Fibroblast of pulmonary artery (primary cell): Measurements from ENCODE around the gene GULP1.
A peak's percentile ranks its signal among the peaks of the same experiment; 100 is the strongest.

Experiments used
- DNase-seq: peaks from one replicate; pipeline ENCODE4 v3.0.0-alpha.2; 2010; ENCODE audit warnings: low read depth
- H3K4me3 ChIP-seq: replicated peaks from 2 replicates; pipeline ENCODE4 v1.5.1; 2011; ENCODE audit warnings: low read depth, mild to moderate bottlenecking, control low read depth, low read length, moderate library complexity
- CTCF ChIP-seq: IDR thresholded peaks from 2 replicates; pipeline ENCODE4 v1.5.1; 2011; ENCODE audit warnings: mild to moderate bottlenecking, control low read depth, low read length, inconsistent platforms; ENCODE audit errors: missing control alignments

The GULP1 gene

GRCh38 chr2:188303363-188304031, 11.8 kb downstream of the GULP1 start:
- TF ChIP-seq CTCF = no peak
- no peak overlapping the region for H3K4me3 ChIP-seq
- DNase-seq = peak; percentile 66

GRCh38 chr2:188305271-188305670, 13.6 kb downstream of the GULP1 start:
- DNase-seq = no peak
- no peak for TF ChIP-seq CTCF
- no peak overlapping the region for H3K4me3 ChIP-seq

- TF ChIP-seq CTCF = no peak
- no peak overlapping the region for H3K4me3 ChIP-seq
- no peak for DNase-seq
These were observed 14.6 kb downstream of the GULP1 start for GRCh38 chr2:188306271-188306670.

GRCh38 chr2:188307850-188308283, 16.2 kb downstream of the GULP1 start:
- no peak overlapping the region for H3K4me3 ChIP-seq
- TF ChIP-seq CTCF = no peak
- no peak for DNase-seq

- no peak for DNase-seq
- H3K4me3 ChIP-seq = no peak overlapping the region
- TF ChIP-seq CTCF = no peak
These were observed 16.8 kb downstream of the GULP1 start for GRCh38 chr2:188308483-188308882.

GRCh38 chr2:188309364-188309763, 17.7 kb downstream of the GULP1 start:
- no peak overlapping the region for H3K4me3 ChIP-seq
- no peak for DNase-seq
- TF ChIP-seq CTCF = no peak
